Measurements from ENCODE around the gene OGN.
"Not testable (repeated sequence)": the region's sequence is repeated elsewhere in the genome, so short reads cannot be mapped to it uniquely, and the experiment has no call there.

The OGN gene

DNA sequence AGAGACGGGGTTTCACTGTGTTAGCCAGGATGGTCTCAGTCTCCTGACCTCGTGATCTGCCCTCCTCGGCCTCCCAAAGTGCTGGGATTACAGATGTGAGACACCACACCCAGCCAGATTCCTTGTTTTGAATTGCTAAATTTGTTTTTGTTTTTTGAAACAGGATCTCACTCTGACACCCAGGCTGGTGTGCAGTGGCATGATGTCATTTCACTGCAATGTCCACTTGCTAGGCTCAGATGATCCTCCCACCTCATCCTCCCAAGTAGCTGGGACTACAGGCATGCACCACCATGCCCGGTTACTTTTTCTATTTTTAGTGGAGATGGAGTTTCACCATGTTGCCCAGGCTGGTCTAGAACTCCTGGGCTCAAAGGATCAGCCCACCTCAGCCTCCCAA, 6.8 kb upstream of the OGN start:
- H3K4me3 ChIP-seq (ENCODE audit: low read depth, low read length); POLR2A ChIA-PET; H3K9me3 ChIP-seq (ENCODE audit: control insufficient read depth, insufficient read depth, low read depth, low read length); H3K27ac ChIP-seq (ENCODE audit: extremely low read depth, low read depth, low read length); H3K36me3 ChIP-seq (ENCODE audit: control insufficient read depth in 2 of 2, insufficient read depth in 1 of 2, low read length in 2 of 2); H3K4me1 ChIP-seq (ENCODE audit: control insufficient read depth, insufficient read depth, low read length): not testable (repeated sequence)
- TF ChIP-seq, protein P1, sequence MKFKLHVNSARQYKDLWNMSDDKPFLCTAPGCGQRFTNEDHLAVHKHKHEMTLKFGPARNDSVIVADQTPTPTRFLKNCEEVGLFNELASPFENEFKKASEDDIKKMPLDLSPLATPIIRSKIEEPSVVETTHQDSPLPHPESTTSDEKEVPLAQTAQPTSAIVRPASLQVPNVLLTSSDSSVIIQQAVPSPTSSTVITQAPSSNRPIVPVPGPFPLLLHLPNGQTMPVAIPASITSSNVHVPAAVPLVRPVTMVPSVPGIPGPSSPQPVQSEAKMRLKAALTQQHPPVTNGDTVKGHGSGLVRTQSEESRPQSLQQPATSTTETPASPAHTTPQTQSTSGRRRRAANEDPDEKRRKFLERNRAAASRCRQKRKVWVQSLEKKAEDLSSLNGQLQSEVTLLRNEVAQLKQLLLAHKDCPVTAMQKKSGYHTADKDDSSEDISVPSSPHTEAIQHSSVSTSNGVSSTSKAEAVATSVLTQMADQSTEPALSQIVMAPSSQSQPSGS (tag by site-specific recombination; IDR thresholded peaks at IDR 0.05; ENCODE audit: low read depth) = 0 out of 2 replicates have a peak, but pooled peaks have one; percentile 21
- TF ChIP-seq SETDB1 (IDR thresholded peaks at IDR 0.05; ENCODE audit: insufficient read length, low read length) = peak; percentile 49
- CTCF ChIA-PET = interaction anchor here (0.7 kb wide), 1 partner anchor 272 kb away, joined by 3 read pairs; no protein-coding TSS in a partner anchor

DNA sequence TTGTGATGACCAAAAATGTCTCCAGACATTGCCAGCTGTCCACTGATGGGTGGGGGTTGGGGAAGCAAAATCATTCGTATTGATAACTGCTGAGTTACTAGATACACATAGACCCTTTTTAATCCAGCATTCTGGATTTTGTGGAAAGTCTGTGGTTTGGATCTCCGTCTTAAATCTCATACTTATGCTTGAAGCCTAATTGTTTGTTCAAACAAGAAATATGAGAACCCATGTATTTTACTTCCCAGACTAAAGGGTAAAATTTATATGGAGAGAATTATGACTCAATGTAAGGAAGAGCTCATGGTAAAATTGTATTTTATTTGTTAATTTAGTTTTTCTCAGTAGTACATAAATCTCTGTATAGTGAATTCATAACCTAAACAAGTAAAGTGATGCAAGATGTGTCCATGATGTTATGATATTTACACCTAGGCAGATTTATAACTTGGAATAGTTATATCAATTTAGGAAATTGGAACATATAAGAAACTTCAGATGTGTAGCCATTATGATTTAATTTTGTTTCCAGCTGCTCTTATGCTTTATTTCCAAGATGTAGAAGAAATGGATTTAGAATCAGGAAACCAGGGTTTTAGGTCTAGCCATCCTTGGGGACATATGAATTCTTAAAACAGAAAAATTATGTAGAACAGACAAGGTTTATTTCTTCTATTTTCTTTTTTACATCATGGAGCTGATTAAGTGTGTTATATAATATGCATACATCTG, 4.5 kb upstream of the OGN start:
- ChIA-PET CTCF (interaction anchor here (0.6 kb wide), 2 partner anchors 33 to 298 kb away, joined by 3 read pairs; no protein-coding TSS in a partner anchor), POLR2A (no interaction called here)
- no peaks in the 10 kb centered on the region for H3K9me3 ChIP-seq (ENCODE audit: control insufficient read depth, insufficient read depth, low read depth, low read length)
- TF ChIP-seq, protein P2, sequence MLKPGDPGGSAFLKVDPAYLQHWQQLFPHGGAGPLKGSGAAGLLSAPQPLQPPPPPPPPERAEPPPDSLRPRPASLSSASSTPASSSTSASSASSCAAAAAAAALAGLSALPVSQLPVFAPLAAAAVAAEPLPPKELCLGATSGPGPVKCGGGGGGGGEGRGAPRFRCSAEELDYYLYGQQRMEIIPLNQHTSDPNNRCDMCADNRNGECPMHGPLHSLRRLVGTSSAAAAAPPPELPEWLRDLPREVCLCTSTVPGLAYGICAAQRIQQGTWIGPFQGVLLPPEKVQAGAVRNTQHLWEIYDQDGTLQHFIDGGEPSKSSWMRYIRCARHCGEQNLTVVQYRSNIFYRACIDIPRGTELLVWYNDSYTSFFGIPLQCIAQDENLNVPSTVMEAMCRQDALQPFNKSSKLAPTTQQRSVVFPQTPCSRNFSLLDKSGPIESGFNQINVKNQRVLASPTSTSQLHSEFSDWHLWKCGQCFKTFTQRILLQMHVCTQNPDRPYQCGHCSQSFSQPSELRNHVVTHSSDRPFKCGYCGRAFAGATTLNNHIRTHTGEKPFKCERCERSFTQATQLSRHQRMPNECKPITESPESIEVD (tag by site-specific recombination; IDR thresholded peaks at IDR 0.05) = peak; percentile 63
- TF ChIP-seq ZNF707 (tag by site-specific recombination; IDR thresholded peaks at IDR 0.05) (no peak), KLF10 (tag by site-specific recombination; IDR thresholded peaks at IDR 0.05) (no peak)
- no peaks in the 10 kb centered on the region for H3K36me3 ChIP-seq (ENCODE audit: control insufficient read depth in 2 of 2, insufficient read depth in 1 of 2, low read length in 2 of 2)
- H3K4me1 ChIP-seq (ENCODE audit: control insufficient read depth, insufficient read depth, low read length) = peaks cover 9% of the 10 kb centered on the region; the same call in 1 of the 2 replicates
- no peak overlapping the region for H3K4me3 ChIP-seq (ENCODE audit: low read depth, low read length)
- H3K27ac ChIP-seq (ENCODE audit: extremely low read depth, low read depth, low read length) = no peak overlapping the region

DNA sequence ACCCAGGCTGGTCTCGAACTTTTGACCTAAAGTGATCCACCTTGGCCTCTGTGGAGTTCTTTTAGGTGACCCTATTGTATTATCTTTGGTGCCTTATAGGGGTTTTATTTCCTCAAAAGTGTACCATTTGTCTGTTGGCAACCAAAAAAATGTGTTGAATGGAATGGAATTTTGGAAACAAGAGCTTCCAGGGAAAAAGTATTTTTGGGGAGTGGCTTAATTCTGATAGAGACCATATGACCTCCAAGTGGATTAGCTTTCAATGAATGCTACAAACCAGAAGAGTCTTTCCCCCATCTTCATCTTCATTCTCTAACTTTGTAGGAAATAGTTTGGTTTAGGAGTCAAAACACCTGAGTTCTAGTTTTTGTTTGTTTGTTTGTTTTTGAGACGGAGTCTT, 3.4 kb upstream of the OGN start:
- CTCF ChIA-PET = no interaction called here
- Histone ChIP-seq H3K27ac (ENCODE audit: extremely low read depth, low read depth, low read length) (no peak overlapping the region), H3K36me3 (ENCODE audit: control insufficient read depth in 2 of 2, insufficient read depth in 1 of 2, low read length in 2 of 2) (no peaks in the 10 kb centered on the region), H3K4me1 (ENCODE audit: control insufficient read depth, insufficient read depth, low read length) (peaks cover 9% of the 10 kb centered on the region; the same call in 1 of the 2 replicates), H3K4me3 (ENCODE audit: low read depth, low read length) (no peak overlapping the region), H3K9me3 (ENCODE audit: control insufficient read depth, insufficient read depth, low read depth, low read length) (no peaks in the 10 kb centered on the region)
- POLR2A ChIA-PET = no interaction called here
- TF ChIP-seq ZNF202 (tag by site-specific recombination; IDR thresholded peaks at IDR 0.05; ENCODE audit: borderline replicate concordance) (no peak), ZNF76 (tag by site-specific recombination; IDR thresholded peaks at IDR 0.05; ENCODE audit: borderline replicate concordance, low read depth) (no peak), MYNN (tag by site-specific recombination; IDR thresholded peaks at IDR 0.05; ENCODE audit: borderline replicate concordance) (no peak), ZNF585B (tag by site-specific recombination; IDR thresholded peaks at IDR 0.05) (no peak), ZBTB7A (tag by site-specific recombination; IDR thresholded peaks at IDR 0.05; ENCODE audit: low read depth) (no peak), ZNF830 (tag by site-specific recombination; IDR thresholded peaks at IDR 0.05; ENCODE audit: low read depth) (no peak), ZNF37A (tag by site-specific recombination; IDR thresholded peaks at IDR 0.05) (no peak), KLF10 (tag by site-specific recombination; IDR thresholded peaks at IDR 0.05) (no peak), ZNF558 (tag by site-specific recombination; IDR thresholded peaks at IDR 0.05) (no peak)
- TF ChIP-seq, protein P2 (tag by site-specific recombination; IDR thresholded peaks at IDR 0.05) = no peak
- TF ChIP-seq, protein P3, sequence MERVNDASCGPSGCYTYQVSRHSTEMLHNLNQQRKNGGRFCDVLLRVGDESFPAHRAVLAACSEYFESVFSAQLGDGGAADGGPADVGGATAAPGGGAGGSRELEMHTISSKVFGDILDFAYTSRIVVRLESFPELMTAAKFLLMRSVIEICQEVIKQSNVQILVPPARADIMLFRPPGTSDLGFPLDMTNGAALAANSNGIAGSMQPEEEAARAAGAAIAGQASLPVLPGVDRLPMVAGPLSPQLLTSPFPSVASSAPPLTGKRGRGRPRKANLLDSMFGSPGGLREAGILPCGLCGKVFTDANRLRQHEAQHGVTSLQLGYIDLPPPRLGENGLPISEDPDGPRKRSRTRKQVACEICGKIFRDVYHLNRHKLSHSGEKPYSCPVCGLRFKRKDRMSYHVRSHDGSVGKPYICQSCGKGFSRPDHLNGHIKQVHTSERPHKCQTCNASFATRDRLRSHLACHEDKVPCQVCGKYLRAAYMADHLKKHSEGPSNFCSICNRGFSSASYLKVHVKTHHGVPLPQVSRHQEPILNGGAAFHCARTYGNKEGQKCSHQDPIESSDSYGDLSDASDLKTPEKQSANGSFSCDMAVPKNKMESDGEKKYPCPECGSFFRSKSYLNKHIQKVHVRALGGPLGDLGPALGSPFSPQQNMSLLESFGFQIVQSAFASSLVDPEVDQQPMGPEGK (tag by site-specific recombination; IDR thresholded peaks at IDR 0.05) = no peak
- TF ChIP-seq, protein P4, sequence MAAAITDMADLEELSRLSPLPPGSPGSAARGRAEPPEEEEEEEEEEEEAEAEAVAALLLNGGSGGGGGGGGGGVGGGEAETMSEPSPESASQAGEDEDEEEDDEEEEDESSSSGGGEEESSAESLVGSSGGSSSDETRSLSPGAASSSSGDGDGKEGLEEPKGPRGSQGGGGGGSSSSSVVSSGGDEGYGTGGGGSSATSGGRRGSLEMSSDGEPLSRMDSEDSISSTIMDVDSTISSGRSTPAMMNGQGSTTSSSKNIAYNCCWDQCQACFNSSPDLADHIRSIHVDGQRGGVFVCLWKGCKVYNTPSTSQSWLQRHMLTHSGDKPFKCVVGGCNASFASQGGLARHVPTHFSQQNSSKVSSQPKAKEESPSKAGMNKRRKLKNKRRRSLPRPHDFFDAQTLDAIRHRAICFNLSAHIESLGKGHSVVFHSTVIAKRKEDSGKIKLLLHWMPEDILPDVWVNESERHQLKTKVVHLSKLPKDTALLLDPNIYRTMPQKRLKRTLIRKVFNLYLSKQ (tag by site-specific recombination; IDR thresholded peaks at IDR 0.05; ENCODE audit: borderline replicate concordance) = no peak
- TF ChIP-seq, protein P5, sequence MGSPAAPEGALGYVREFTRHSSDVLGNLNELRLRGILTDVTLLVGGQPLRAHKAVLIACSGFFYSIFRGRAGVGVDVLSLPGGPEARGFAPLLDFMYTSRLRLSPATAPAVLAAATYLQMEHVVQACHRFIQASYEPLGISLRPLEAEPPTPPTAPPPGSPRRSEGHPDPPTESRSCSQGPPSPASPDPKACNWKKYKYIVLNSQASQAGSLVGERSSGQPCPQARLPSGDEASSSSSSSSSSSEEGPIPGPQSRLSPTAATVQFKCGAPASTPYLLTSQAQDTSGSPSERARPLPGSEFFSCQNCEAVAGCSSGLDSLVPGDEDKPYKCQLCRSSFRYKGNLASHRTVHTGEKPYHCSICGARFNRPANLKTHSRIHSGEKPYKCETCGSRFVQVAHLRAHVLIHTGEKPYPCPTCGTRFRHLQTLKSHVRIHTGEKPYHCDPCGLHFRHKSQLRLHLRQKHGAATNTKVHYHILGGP (tag by site-specific recombination; IDR thresholded peaks at IDR 0.05) = no peak
- TF ChIP-seq, protein P6, sequence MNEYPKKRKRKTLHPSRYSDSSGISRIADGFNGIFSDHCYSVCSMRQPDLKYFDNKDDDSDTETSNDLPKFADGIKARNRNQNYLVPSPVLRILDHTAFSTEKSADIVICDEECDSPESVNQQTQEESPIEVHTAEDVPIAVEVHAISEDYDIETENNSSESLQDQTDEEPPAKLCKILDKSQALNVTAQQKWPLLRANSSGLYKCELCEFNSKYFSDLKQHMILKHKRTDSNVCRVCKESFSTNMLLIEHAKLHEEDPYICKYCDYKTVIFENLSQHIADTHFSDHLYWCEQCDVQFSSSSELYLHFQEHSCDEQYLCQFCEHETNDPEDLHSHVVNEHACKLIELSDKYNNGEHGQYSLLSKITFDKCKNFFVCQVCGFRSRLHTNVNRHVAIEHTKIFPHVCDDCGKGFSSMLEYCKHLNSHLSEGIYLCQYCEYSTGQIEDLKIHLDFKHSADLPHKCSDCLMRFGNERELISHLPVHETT (tag by site-specific recombination; IDR thresholded peaks at IDR 0.05) = no peak

All from HEK293 (cell line).